ENCODE results near the gene RGS7BP.

The RGS7BP gene

DNA sequence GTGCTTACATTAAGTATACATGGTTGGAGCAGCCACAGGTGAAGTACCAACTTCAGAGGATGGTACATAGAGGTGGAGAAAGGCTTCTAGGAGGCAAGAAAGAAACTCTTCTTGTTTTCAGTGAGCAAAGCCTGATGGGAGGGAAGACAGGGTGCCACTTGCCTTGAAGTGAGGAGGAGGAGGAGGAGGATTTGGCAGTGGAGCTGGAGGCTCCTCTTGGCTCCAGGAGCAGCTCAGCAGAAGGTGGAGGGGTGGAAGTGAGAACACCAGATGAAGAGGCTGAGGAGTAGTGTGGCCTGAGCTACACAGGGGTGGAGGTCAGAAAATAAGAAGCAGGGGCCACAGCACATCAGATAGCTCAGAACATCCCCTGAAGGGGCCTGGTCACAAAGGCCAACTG, 93.4 kb downstream of the RGS7BP start:
- Histone ChIP-seq H3K4me1 (ENCODE audit: insufficient read depth, low read length) (no peaks in the 10 kb centered on the region), H3K4me3 (ENCODE audit: low read length) (no peak overlapping the region), H3K36me3 (ENCODE audit: insufficient read depth, low read depth, low read length) (no peaks in the 10 kb centered on the region), H3K9ac (ENCODE audit: low read depth, low read length) (no peak overlapping the region), H3K9me3 (ENCODE audit: insufficient read depth, low read depth, low read length) (no peaks in the 10 kb centered on the region), H3K27me3 (ENCODE audit: insufficient read depth, low read length) (no peaks in the 10 kb centered on the region), H3K27ac (ENCODE audit: low read length) (no peak overlapping the region)

DNA sequence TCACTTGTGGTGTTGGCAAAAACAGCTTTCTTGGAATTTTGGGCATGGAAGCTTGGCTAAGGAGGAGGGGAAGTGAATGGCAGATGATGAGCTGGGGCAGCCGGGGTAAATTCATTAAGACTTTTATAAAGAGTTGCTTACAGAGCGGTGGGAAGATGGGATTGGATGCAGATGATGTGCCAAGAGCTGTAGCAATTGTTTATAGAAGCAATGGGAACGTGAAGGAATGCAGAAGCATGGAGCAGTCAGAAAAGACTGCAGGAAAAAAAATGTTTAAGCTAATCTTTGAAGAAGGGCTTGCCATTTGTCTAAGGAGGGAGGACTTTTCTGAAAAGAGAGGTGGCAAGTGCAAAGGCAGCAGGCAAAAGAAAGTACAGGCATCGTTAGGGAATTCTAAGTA, 97.9 kb downstream of the RGS7BP start:
- Histone ChIP-seq H3K27me3 (ENCODE audit: insufficient read depth, low read length) (no peaks in the 10 kb centered on the region), H3K4me3 (ENCODE audit: low read length) (no peak overlapping the region), H3K9ac (ENCODE audit: low read depth, low read length) (no peak overlapping the region), H3K36me3 (ENCODE audit: insufficient read depth, low read depth, low read length) (no peaks in the 10 kb centered on the region), H3K27ac (ENCODE audit: low read length) (no peak overlapping the region), H3K9me3 (ENCODE audit: insufficient read depth, low read depth, low read length) (no peaks in the 10 kb centered on the region), H3K4me1 (ENCODE audit: insufficient read depth, low read length) (no peaks in the 10 kb centered on the region)

DNA sequence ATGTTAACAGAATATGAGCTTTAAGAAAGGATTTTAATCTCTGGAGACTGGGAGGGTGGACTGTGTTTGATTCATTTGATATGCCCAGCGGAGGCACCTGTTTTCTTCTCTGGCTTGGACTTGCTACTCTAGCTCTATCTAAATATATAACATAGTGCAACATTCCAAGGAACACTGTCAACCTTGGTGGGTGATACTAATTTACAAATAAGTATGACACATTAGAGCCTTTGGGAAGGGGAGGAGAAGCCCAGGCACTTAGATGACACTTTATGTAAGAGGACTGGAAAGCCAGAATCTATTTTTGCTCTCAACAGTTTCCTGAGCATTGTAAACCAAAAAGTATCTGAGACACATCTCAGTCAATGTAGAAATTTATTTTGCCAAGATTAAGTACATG, 101.1 kb downstream of the RGS7BP start:
- H3K4me3 ChIP-seq (ENCODE audit: low read length): no peak overlapping the region
- no peak overlapping the region for H3K9ac ChIP-seq (ENCODE audit: low read depth, low read length)
- no peaks in the 10 kb centered on the region for H3K9me3 ChIP-seq (ENCODE audit: insufficient read depth, low read depth, low read length)
- no peaks in the 10 kb centered on the region for H3K4me1 ChIP-seq (ENCODE audit: insufficient read depth, low read length)
- H3K36me3 ChIP-seq (ENCODE audit: insufficient read depth, low read depth, low read length): no peaks in the 10 kb centered on the region
- no peaks in the 10 kb centered on the region for H3K27me3 ChIP-seq (ENCODE audit: insufficient read depth, low read length)
- H3K27ac ChIP-seq (ENCODE audit: low read length): no peak overlapping the region

DNA sequence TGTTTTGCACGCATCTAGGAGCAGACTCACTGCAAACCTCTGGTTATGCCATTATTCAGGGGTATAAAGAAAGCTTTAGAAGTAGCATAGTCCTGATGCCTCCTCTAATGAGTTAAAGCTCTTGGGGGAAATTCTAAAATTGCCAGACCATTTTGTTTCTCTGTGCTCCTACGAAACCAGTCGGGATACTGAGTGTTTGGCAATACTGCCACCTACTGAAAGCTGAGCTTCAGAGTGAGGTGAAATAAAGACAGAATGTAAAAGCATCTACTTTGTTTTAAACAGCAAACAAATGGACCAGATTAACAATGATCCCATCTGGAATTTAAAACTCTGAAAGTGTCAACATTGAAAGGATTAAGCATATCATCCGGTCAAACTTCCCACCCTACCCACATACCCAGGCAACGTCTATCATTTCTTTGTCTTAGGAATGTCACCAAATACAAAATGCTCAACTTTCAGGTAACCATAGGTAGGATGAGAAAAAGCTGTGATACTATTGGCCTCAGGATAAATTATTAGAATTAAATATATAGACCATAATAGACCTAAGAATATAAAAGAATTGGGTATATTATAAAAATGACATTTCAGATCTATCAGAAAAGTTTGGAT, 106.6 kb downstream of the RGS7BP start:
- Histone ChIP-seq H3K36me3 (ENCODE audit: insufficient read depth, low read depth, low read length) (no peaks in the 10 kb centered on the region), H3K4me1 (ENCODE audit: insufficient read depth, low read length) (no peaks in the 10 kb centered on the region), H3K9ac (ENCODE audit: low read depth, low read length) (no peak overlapping the region), H3K27me3 (ENCODE audit: insufficient read depth, low read length) (no peaks in the 10 kb centered on the region), H3K4me3 (ENCODE audit: low read length) (no peak overlapping the region), H3K9me3 (ENCODE audit: insufficient read depth, low read depth, low read length) (no peaks in the 10 kb centered on the region), H3K27ac (ENCODE audit: low read length) (no peak overlapping the region)

DNA sequence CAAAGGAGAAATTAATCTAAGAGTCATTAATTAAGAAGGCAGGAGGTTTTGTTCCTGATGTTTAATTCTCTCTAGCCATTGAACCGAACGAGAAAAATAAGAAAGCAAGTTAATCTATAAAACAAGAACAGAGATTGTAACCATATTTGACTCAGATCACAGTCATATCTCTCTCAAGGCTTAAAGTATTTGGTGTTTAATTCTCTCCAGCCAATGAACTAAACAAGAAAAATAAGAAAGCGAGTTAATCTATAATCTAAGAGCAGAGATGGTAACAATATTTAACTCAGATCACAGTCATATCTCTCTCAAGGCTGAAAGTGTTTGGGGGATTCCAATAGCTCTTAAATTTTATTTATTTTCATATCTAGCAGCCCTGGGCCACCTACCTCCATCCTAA, 110.1 kb downstream of the RGS7BP start:
- no peaks in the 10 kb centered on the region for H3K4me1 ChIP-seq (ENCODE audit: insufficient read depth, low read length)
- no peak overlapping the region for H3K27ac ChIP-seq (ENCODE audit: low read length)
- H3K4me3 ChIP-seq (ENCODE audit: low read length): no peak overlapping the region
- no peaks in the 10 kb centered on the region for H3K9me3 ChIP-seq (ENCODE audit: insufficient read depth, low read depth, low read length)
- no peak overlapping the region for H3K9ac ChIP-seq (ENCODE audit: low read depth, low read length)
- no peaks in the 10 kb centered on the region for H3K36me3 ChIP-seq (ENCODE audit: insufficient read depth, low read depth, low read length)
- no peaks in the 10 kb centered on the region for H3K27me3 ChIP-seq (ENCODE audit: insufficient read depth, low read length)

DNA sequence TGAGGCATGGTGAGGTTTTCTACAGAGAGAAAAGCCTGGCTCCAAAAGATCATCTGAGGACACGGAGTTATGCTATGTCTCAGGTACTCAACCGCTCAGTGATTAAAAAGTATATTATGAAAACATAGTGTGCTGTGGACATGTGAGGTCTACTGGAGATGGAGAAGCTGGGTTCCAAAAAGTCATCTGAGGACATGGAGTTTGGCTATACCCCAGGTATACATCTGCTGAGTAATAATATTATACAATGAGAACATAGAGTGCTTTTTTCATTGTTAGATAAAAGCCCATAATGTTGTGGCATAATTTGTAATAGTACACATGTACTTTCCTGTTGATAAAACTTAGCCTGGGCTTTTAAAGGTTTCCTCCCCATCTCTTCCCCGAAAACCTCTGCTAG, 113.8 kb downstream of the RGS7BP start:
- Histone ChIP-seq H3K4me3 (ENCODE audit: low read length) (no peak overlapping the region), H3K9me3 (ENCODE audit: insufficient read depth, low read depth, low read length) (no peaks in the 10 kb centered on the region), H3K27ac (ENCODE audit: low read length) (no peak overlapping the region)

DNA sequence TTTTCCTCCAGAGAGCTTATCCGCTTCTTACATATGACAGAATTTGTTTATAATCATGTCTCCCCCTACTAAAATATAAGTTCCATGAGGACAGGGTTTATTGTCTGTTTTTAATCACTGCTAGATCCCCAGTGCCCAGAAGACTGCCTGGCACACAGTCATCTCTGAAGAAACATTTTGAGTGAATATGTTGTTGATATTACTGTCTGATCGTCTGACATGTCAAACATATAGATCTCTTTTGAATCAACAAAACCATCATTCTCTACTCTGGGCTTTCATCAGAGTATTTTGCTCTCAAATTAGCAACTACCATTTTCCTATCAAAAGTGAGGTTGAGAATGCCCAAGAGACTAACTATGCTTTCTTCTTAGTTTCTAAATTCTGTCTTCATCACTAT, 117.2 kb downstream of the RGS7BP start:
- Histone ChIP-seq H3K9me3 (ENCODE audit: insufficient read depth, low read depth, low read length) (no peaks in the 10 kb centered on the region), H3K27ac (ENCODE audit: low read length) (no peak overlapping the region), H3K4me1 (ENCODE audit: insufficient read depth, low read length) (no peaks in the 10 kb centered on the region), H3K9ac (ENCODE audit: low read depth, low read length) (no peak overlapping the region), H3K36me3 (ENCODE audit: insufficient read depth, low read depth, low read length) (no peaks in the 10 kb centered on the region), H3K27me3 (ENCODE audit: insufficient read depth, low read length) (no peaks in the 10 kb centered on the region), H3K4me3 (ENCODE audit: low read length) (no peak overlapping the region)

More for the DNA sequence above, 113.8 kb downstream of the RGS7BP start:
- H3K27me3 ChIP-seq (ENCODE audit: insufficient read depth, low read length): no peaks in the 10 kb centered on the region
- no peaks in the 10 kb centered on the region for H3K36me3 ChIP-seq (ENCODE audit: insufficient read depth, low read depth, low read length)
- no peaks in the 10 kb centered on the region for H3K4me1 ChIP-seq (ENCODE audit: insufficient read depth, low read length)
- no peak overlapping the region for H3K9ac ChIP-seq (ENCODE audit: low read depth, low read length)

DNA sequence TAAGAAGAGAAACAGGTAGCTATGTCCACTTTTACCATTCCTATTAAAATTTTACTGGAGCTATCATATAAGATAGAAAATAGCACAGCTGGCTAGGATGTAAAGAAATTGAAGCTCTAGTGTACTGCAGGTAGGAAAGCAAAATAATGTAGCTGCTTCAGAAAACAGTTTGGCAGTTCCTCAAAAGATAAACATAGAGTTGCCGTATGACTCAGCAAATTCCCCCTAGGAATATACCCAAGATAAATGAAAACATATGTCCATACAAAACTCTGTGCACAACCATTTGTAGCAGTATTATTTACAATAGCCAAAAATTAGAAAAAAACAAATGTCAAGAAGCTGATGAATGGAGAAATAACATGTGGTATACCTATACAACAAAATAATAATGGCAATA, 119.9 kb downstream of the RGS7BP start:
- Histone ChIP-seq H3K36me3 (ENCODE audit: insufficient read depth, low read depth, low read length) (no peaks in the 10 kb centered on the region), H3K27ac (ENCODE audit: low read length) (no peak overlapping the region), H3K9ac (ENCODE audit: low read depth, low read length) (no peak overlapping the region), H3K4me3 (ENCODE audit: low read length) (no peak overlapping the region), H3K4me1 (ENCODE audit: insufficient read depth, low read length) (no peaks in the 10 kb centered on the region), H3K9me3 (ENCODE audit: insufficient read depth, low read depth, low read length) (no peaks in the 10 kb centered on the region), H3K27me3 (ENCODE audit: insufficient read depth, low read length) (no peaks in the 10 kb centered on the region)

DNA sequence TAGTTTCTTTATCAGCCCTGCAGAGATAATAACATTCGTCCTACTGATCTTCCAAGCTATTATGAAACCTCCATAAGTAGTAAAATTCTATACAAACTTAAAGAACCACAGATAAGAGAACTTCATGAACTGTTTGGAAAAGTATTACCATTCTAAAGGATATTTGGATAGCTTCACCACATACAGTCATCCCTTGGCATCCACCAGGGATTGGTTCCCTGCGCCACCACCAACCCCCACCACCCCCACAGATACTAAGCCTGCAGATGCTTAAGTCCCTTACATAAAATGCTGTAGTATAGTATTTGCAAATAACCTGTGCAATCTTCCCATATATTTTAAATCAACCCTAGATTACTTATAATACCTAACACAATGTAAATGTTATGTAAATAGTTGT, 123.1 kb downstream of the RGS7BP start:
- H3K4me1 ChIP-seq (ENCODE audit: insufficient read depth, low read length): no peaks in the 10 kb centered on the region
- no peaks in the 10 kb centered on the region for H3K27me3 ChIP-seq (ENCODE audit: insufficient read depth, low read length)
- H3K27ac ChIP-seq (ENCODE audit: low read length): no peak overlapping the region
- no peak overlapping the region for H3K9ac ChIP-seq (ENCODE audit: low read depth, low read length)
- no peak overlapping the region for H3K4me3 ChIP-seq (ENCODE audit: low read length)
- no peaks in the 10 kb centered on the region for H3K9me3 ChIP-seq (ENCODE audit: insufficient read depth, low read depth, low read length)
- H3K36me3 ChIP-seq (ENCODE audit: insufficient read depth, low read depth, low read length): no peaks in the 10 kb centered on the region

DNA sequence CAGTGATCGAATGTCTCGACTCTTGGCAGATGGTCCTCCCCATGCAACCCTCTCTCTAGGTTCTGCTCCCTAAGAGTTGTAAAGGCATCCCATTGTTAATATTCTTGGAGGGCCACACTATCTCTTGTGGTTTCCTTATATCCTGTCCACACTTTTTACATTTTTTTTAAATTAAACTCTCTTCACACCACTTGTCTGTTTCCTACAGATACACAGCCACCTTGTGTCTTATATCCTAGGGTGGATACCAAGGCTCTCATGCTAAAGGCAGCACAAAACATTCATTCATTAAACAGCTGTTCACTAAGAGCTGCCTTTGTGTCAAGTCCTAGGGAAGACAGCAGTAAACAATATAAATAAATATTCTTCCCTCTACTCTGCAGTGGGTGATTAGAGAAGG, 124.0 kb downstream of the RGS7BP start:
- no peaks in the 10 kb centered on the region for H3K4me1 ChIP-seq (ENCODE audit: insufficient read depth, low read length)
- no peaks in the 10 kb centered on the region for H3K9me3 ChIP-seq (ENCODE audit: insufficient read depth, low read depth, low read length)

DNA sequence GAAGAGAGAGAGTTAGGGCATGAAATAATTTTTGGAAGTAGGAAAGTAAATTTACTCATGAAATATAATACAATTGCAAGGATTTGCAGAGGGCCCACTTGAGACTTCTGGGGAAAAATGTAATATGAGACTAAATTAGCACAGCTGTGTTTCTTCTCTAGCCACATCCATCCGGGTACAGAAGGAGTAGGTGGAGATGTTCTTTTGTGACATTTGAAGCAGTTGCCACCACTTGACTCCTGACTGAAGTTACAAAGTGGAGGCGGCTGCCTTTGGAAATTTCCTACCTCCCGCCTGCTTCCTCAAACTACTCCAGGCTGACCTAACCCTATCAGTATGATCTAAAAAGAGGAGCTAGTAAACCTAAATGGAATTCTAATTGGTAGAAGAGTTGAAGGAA, 126.4 kb downstream of the RGS7BP start:
- H3K36me3 ChIP-seq (ENCODE audit: insufficient read depth, low read depth, low read length): no peaks in the 10 kb centered on the region
- no peak overlapping the region for H3K27ac ChIP-seq (ENCODE audit: low read length)
- H3K27me3 ChIP-seq (ENCODE audit: insufficient read depth, low read length): no peaks in the 10 kb centered on the region
- no peak overlapping the region for H3K4me3 ChIP-seq (ENCODE audit: low read length)
- H3K9ac ChIP-seq (ENCODE audit: low read depth, low read length): no peak overlapping the region
- no peaks in the 10 kb centered on the region for H3K9me3 ChIP-seq (ENCODE audit: insufficient read depth, low read depth, low read length)
- H3K4me1 ChIP-seq (ENCODE audit: insufficient read depth, low read length): no peaks in the 10 kb centered on the region

More for the DNA sequence above, 124.0 kb downstream of the RGS7BP start:
- Histone ChIP-seq H3K27ac (ENCODE audit: low read length) (no peak overlapping the region), H3K4me3 (ENCODE audit: low read length) (no peak overlapping the region), H3K27me3 (ENCODE audit: insufficient read depth, low read length) (no peaks in the 10 kb centered on the region), H3K36me3 (ENCODE audit: insufficient read depth, low read depth, low read length) (no peaks in the 10 kb centered on the region), H3K9ac (ENCODE audit: low read depth, low read length) (no peak overlapping the region)

DNA sequence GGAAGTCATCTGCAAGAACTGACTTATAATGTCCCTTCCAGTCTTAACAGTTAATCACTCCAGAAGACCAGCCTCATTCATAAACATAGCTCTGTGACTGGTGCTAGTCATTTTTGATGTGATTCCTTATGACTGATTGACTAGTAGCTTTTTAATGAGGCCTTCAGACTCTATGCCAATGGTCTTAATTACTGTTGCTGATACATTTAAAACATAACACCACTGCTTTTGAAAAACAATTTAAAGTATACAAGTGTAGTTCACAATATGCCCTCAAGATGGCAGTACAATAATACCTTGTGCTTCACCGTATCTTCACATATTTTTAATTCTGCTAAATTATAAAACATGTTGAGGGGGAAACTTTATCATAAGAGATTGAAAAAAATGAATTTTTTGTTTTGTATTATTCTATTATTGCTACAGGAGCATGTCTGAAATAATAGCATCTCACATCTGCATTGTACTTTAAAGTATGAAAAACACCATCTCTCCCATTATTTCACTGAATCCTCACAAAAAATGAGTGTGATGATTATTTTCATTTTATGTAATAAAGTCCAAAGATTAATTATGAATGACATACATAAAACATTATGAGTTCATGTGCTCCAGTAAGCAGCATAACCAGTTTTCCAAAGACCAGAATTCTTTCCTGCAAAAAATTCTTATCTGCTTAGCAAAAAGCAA, 129.3 kb downstream of the RGS7BP start:
- no peak overlapping the region for H3K9ac ChIP-seq (ENCODE audit: low read depth, low read length)
- H3K4me1 ChIP-seq (ENCODE audit: insufficient read depth, low read length): no peaks in the 10 kb centered on the region

More for the DNA sequence above, 129.3 kb downstream of the RGS7BP start:
- no peak overlapping the region for H3K27ac ChIP-seq (ENCODE audit: low read length)
- H3K27me3 ChIP-seq (ENCODE audit: insufficient read depth, low read length): no peaks in the 10 kb centered on the region
- H3K9me3 ChIP-seq (ENCODE audit: insufficient read depth, low read depth, low read length): no peaks in the 10 kb centered on the region
- no peak overlapping the region for H3K4me3 ChIP-seq (ENCODE audit: low read length)
- no peaks in the 10 kb centered on the region for H3K36me3 ChIP-seq (ENCODE audit: insufficient read depth, low read depth, low read length)

Data from iPS-20b (cell line).